GM23338 (cell line): ENCODE measurements around the gene GRAMD1A. TPM values are rescaled to one million over a fixed set of nuclear protein-coding genes. Genes with fewer than 3 reads are reported as not detected.
A peak's percentile ranks its signal among the peaks of the same experiment; 100 is the strongest.

Source experiments
- ATAC-seq: fragments of 200-7000 bp; cut with Tn5 transposase; 3 replicates; pipeline ENCODE4 v1.9.1; 2020
- DNase-seq: peaks from one replicate; pipeline ENCODE4 v3.0.0-alpha.2; 2015; ENCODE audit warnings: low spot score
- H2AFZ ChIP-seq: fragments of 200-600 bp; sonication (generic); 2 replicates; pipeline ENCODE4 v1.8.0; 2016; ENCODE audit warnings: antibody characterized with exemption, mild to moderate bottlenecking, moderate library complexity
- H3F3A ChIP-seq: fragments of 200-600 bp; sonication (generic); replicated peaks from 2 replicates; pipeline ENCODE4 v1.8.0; 2017; ENCODE audit warnings: antibody characterized with exemption, mixed run types, low read depth
- H3K27ac ChIP-seq: fragments of 200-600 bp; sonication (generic); 2 replicates; pipeline ENCODE4 v1.6.1; 2016; ENCODE audit warnings: low read depth
- H3K27me3 ChIP-seq: fragments of 200-600 bp; sonication (generic); 2 replicates; pipeline ENCODE4 v1.8.0; 2016; ENCODE audit warnings: mild to moderate bottlenecking, mixed run types, moderate library complexity; ENCODE audit not compliant: insufficient read depth
- H3K36me3 ChIP-seq: fragments of 200-600 bp; sonication (generic); 2 replicates; pipeline ENCODE4 v1.8.0; 2016; ENCODE audit warnings: mild to moderate bottlenecking; ENCODE audit not compliant: insufficient read depth
- H3K4me1 ChIP-seq: fragments of 200-600 bp; sonication (generic); 2 replicates; pipeline ENCODE4 v1.8.0; 2016; ENCODE audit warnings: mild to moderate bottlenecking, moderate library complexity; ENCODE audit not compliant: insufficient read depth
- H3K4me2 ChIP-seq: fragments of 200-600 bp; sonication (generic); 2 replicates; pipeline ENCODE4 v1.7.1; 2017; ENCODE audit warnings: mixed run types
- H3K4me3 ChIP-seq: fragments of 200-600 bp; sonication (generic); 2 replicates; pipeline ENCODE4 v1.6.1; 2016; ENCODE audit warnings: mixed run types
- H3K79me2 ChIP-seq: fragments of 200-600 bp; sonication (generic); replicated peaks from 2 replicates; pipeline ENCODE4 v1.8.0; 2017; ENCODE audit warnings: mild to moderate bottlenecking; ENCODE audit not compliant: insufficient read depth
- H3K9me2 ChIP-seq: fragments of 200-600 bp; sonication (generic); 2 replicates; pipeline ENCODE4 v1.8.0; 2017; ENCODE audit not compliant: insufficient read depth
- H4K20me1 ChIP-seq: fragments of 200-600 bp; sonication (generic); replicated peaks from 2 replicates; pipeline ENCODE4 v1.8.0; 2017; ENCODE audit warnings: mild to moderate bottlenecking; ENCODE audit not compliant: insufficient read depth
- H3K27ac Mint-ChIP-seq: 2 replicates; pipeline ENCODE4 v1.8.0; 2020; ENCODE audit warnings: inconsistent platforms, mild to moderate bottlenecking, moderate library complexity, mixed read lengths
- H3K27me3 Mint-ChIP-seq: 3 replicates; pipeline ENCODE4 v1.8.0; 2022; ENCODE audit warnings: low read depth, mild to moderate bottlenecking, moderate library complexity, mixed read lengths, inconsistent platforms; ENCODE audit not compliant: insufficient read depth, poor library complexity
- H3K36me3 Mint-ChIP-seq: 3 replicates; pipeline ENCODE4 v1.8.0; 2021; ENCODE audit warnings: low read depth, mild to moderate bottlenecking, inconsistent platforms, moderate library complexity, mixed read lengths
- H3K4me1 Mint-ChIP-seq: 3 replicates; pipeline ENCODE4 v1.8.0; 2020; ENCODE audit warnings: mild to moderate bottlenecking, inconsistent platforms, mixed read lengths
- H3K4me3 Mint-ChIP-seq: 3 replicates; pipeline ENCODE4 v1.8.0; 2021; ENCODE audit warnings: moderate library complexity, mild to moderate bottlenecking, inconsistent platforms, mixed read lengths
- H3K9me3 Mint-ChIP-seq: 3 replicates; pipeline ENCODE4 v1.8.0; 2020; ENCODE audit warnings: moderate library complexity, mild to moderate bottlenecking, inconsistent platforms, mixed read lengths
- CREB1 ChIP-seq: fragments of 250-450 bp; sonication (Bioruptor Pico); IDR thresholded peaks from 2 replicates; pipeline ENCODE4 v1.5.0; 2020; ENCODE audit warnings: low read depth, mild to moderate bottlenecking, moderate library complexity
- CTCF ChIP-seq, 2 experiments: fragments of 200-600 bp in 1 of 2; sonication (generic) in 1 of 2; conservative IDR thresholded peaks; 2 replicates each; pipeline versions ENCODE4 v1.5.1 to v1.6.1; 2016 to 2017; ENCODE audit warnings: antibody characterized with exemption in 2 of 2, low read depth in 2 of 2, mild to moderate bottlenecking in 2 of 2, moderate library complexity in 1 of 2
- ETS1 ChIP-seq: IDR thresholded peaks from 2 replicates; pipeline ENCODE4 v1.6.1; 2016; ENCODE audit warnings: antibody characterized with exemption
- JUNB ChIP-seq: IDR thresholded peaks from one replicate; pipeline ENCODE4 v1.6.1; 2016; ENCODE audit warnings: antibody characterized with exemption; ENCODE audit not compliant: unreplicated experiment
- NANOG ChIP-seq: IDR thresholded peaks from 2 replicates; pipeline ENCODE4 v1.6.1; 2016; ENCODE audit warnings: antibody characterized with exemption, borderline replicate concordance
- REST ChIP-seq: IDR thresholded peaks from one replicate; pipeline ENCODE4 v1.6.1; 2018; ENCODE audit warnings: antibody characterized with exemption; ENCODE audit not compliant: unreplicated experiment
- STAT1 ChIP-seq: IDR thresholded peaks from one replicate; pipeline ENCODE4 v1.6.1; 2016; ENCODE audit warnings: antibody characterized with exemption; ENCODE audit not compliant: unreplicated experiment
- ZNF462 ChIP-seq: fragments of 250-450 bp; sonication (Bioruptor Pico); IDR thresholded peaks from 2 replicates; pipeline ENCODE4 v1.5.0; 2020; ENCODE audit warnings: mild to moderate bottlenecking, moderate library complexity
- polyA plus RNA-seq: library from polyadenylated mRNA; unstranded; fragments of >200 nt; fragmentation: Nextera tagmentation; extraction: Ambion mirVana; gene quantifications from 2 replicates; pipeline ENCODE4 v1.2.1, GENCODE V29; 2016
- total RNA-seq: library from RNA; depleted of rRNA; stranded (reverse); fragments of >200 nt; shearing (Covaris generic); gene quantifications from 2 replicates; pipeline ENCODE4 v1.2.3, GENCODE V29; 2014

GRAMD1A gene
- total and polyA plus RNA-seq, 2 experiments from 2014 or later = 122 to 174 TPM

- peak overlapping the region; percentile 97; the same call in 1 of the 2 replicates for H3K4me3 ChIP-seq
- H3K9me2 ChIP-seq = no peaks in the 10 kb centered on the region
- H3K27me3 ChIP-seq = peaks cover 11% of the 10 kb centered on the region
- H3K36me3 Mint-ChIP-seq = peaks cover 65% of the 10 kb centered on the region
- peaks cover 13% of the 10 kb centered on the region for H3K4me1 Mint-ChIP-seq
- no peak overlapping the region for H2AFZ ChIP-seq
- DNase-seq (no peak), ATAC-seq (no peak)
- H3K36me3 ChIP-seq = peaks cover 26% of the 10 kb centered on the region
- 0 out of 2 replicates have a peak, but pooled peaks cover 3% of the 10 kb centered on the region for H3F3A ChIP-seq
- peak overlapping the region; percentile 76; the same call in 2 of the 3 replicates for H3K4me3 Mint-ChIP-seq
- H3K4me1 ChIP-seq = peaks cover 13% of the 10 kb centered on the region
- peaks cover 69% of the 10 kb centered on the region for H3K9me3 Mint-ChIP-seq
- peaks cover 15% of the 10 kb centered on the region for H3K79me2 ChIP-seq
- H4K20me1 ChIP-seq = no peaks in the 10 kb centered on the region
- no peak overlapping the region for H3K27ac ChIP-seq
- no peak overlapping the region for H3K27ac Mint-ChIP-seq
- TF ChIP-seq JUNB = no peak
- no peak for TF ChIP-seq ZNF462 (CRISPR knock-in tag)
- TF ChIP-seq CTCF (conservative IDR thresholded peaks at IDR 0.05; ENCODE audit: low read depth in 2 of 2) = no peak
- TF ChIP-seq CREB1 (CRISPR knock-in tag) = no peak
- TF ChIP-seq ETS1 = no peak
- TF ChIP-seq REST = no peak
- TF ChIP-seq STAT1 = no peak
- TF ChIP-seq NANOG = no peak
- peak overlapping the region; percentile 97 for H3K4me2 ChIP-seq
- H3K27me3 Mint-ChIP-seq = peaks cover 22% of the 10 kb centered on the region
These were observed 38.1 kb upstream of the GRAMD1A start for GRCh38 chr19:34961775-34962686.
